ENCODE data around the gene LSP1. TPM values are rescaled to one million over a fixed set of nuclear protein-coding genes. Genes with fewer than 3 reads are reported as not detected.
A peak's percentile ranks its signal among the peaks of the same experiment; 100 is the strongest.

Gene LSP1
- total and polyA plus RNA-seq, 7 donors = 8.7 to 80.2 (median 32.7) TPM

- no peaks in the 10 kb centered on the region for H3K4me1 ChIP-seq
- no peak overlapping the region for H3K4me3 ChIP-seq
- H3K27me3 ChIP-seq = no peaks in the 10 kb centered on the region
- TF ChIP-seq EP300 (IDR thresholded peaks at IDR 0.05) = no peak
- no peaks in the 10 kb centered on the region for H3K36me3 ChIP-seq
- WGBS, 2 donors = 81 to 88% methylated on average over 41 of the region's 41 CpGs
- intact Hi-C loops (cut with DNase I) = no loop called here
- peak overlapping the region in 1 of 4 donors; percentile 68 for H3K27ac ChIP-seq
- no peaks in the 10 kb centered on the region for H3K9me3 ChIP-seq
- DNase-seq = no peak
Observed at GRCh38 chr11:1926156-1927025, 73.5 kb downstream of the LSP1 start.

GRCh38 chr11:1927026-1927847, 74.4 kb downstream of the LSP1 start:
- intact Hi-C loops (cut with DNase I) = no loop called here
- Histone ChIP-seq H3K27me3 (no peaks in the 10 kb centered on the region), H3K9me3 (no peaks in the 10 kb centered on the region), H3K4me3 (no peak overlapping the region), H3K36me3 (no peaks in the 10 kb centered on the region), H3K4me1 (no peaks in the 10 kb centered on the region), H3K27ac (peak overlapping the region in 3 of 4 donors; percentile 5 to 68 (median 14))
- WGBS, 2 donors = 62 to 70% methylated on average over 28 of the region's 28 CpGs
- TF ChIP-seq POLR2A (IDR thresholded peaks at IDR 0.05) (no peak), CTCF (IDR thresholded peaks at IDR 0.05) (no peak), POLR2AphosphoS5 (IDR thresholded peaks at IDR 0.05) (no peak), EP300 (IDR thresholded peaks at IDR 0.05) (no peak)
- DNase-seq = no peak

GRCh38 chr11:1927848-1928469, 75.1 kb downstream of the LSP1 start:
- DNase-seq = no peak
- Histone ChIP-seq H3K4me1 (no peaks in the 10 kb centered on the region), H3K27me3 (no peaks in the 10 kb centered on the region), H3K27ac (peak overlapping the region in 2 of 4 donors; percentile 5 to 68), H3K9me3 (no peaks in the 10 kb centered on the region), H3K4me3 (no peak overlapping the region), H3K36me3 (no peaks in the 10 kb centered on the region)
- WGBS, 2 donors = 83 to 84% methylated on average over 20 of the region's 20 CpGs
- TF ChIP-seq EP300 (IDR thresholded peaks at IDR 0.05) (no peak), POLR2AphosphoS5 (IDR thresholded peaks at IDR 0.05) (no peak), CTCF (IDR thresholded peaks at IDR 0.05) (no peak), POLR2A (IDR thresholded peaks at IDR 0.05) (no peak)
- intact Hi-C loops (cut with DNase I) = no loop called here

- Histone ChIP-seq H3K27ac (peak overlapping the region in 1 of 4 donors; percentile 68), H3K4me1 (no peaks in the 10 kb centered on the region), H3K36me3 (no peaks in the 10 kb centered on the region), H3K9me3 (no peaks in the 10 kb centered on the region), H3K27me3 (no peaks in the 10 kb centered on the region), H3K4me3 (no peak overlapping the region)
- WGBS, 2 donors = 77 to 88% methylated on average over 13 of the region's 13 CpGs
- intact Hi-C loops (cut with DNase I) = no loop called here
- no peak for DNase-seq
- no peak for TF ChIP-seq POLR2AphosphoS5 (IDR thresholded peaks at IDR 0.05)
- TF ChIP-seq POLR2A (IDR thresholded peaks at IDR 0.05) = no peak
- TF ChIP-seq EP300 (IDR thresholded peaks at IDR 0.05) = no peak
- no peak for TF ChIP-seq CTCF (IDR thresholded peaks at IDR 0.05)
Observed at GRCh38 chr11:1928470-1928890, 75.6 kb downstream of the LSP1 start.

Measured in sigmoid colon (tissue), 7 donors.